Measurements from ENCODE around the gene RNF25. TPM values are rescaled to one million over a fixed set of nuclear protein-coding genes. Genes with fewer than 3 reads are reported as not detected.

The RNF25 gene
- total and polyA plus RNA-seq, 4 donors = 15.5 to 34.4 (median 20.0) TPM

GRCh38 chr2:218626369-218626768 is 45.4 kb downstream of the RNF25 start:
- Histone ChIP-seq H3K9me3 (ENCODE audit: control insufficient read depth in 4 of 4, insufficient read depth in 3 of 4, low read length in 3 of 4) (no peaks in the 10 kb centered on the region), H3K36me3 (ENCODE audit: control insufficient read depth in 4 of 4, insufficient read depth in 4 of 4, low read length in 4 of 4) (peaks cover 0 to 4% (median 0%) of the 10 kb centered on the region in 4 donors), H3K27me3 (ENCODE audit: control insufficient read depth in 3 of 3, insufficient read depth in 3 of 3, low read length in 2 of 3) (no peaks in the 10 kb centered on the region), H3K27ac (ENCODE audit: low read depth in 1 of 2, low read length in 1 of 2) (no peak overlapping the region), H3K9ac (ENCODE audit: insufficient read depth in 1 of 2, low read length in 2 of 2) (no peak overlapping the region), H3K4me3 (no peak overlapping the region), H3K4me1 (ENCODE audit: control insufficient read depth in 5 of 5, insufficient read depth in 5 of 5, low read length in 5 of 5) (peaks cover 0 to 6% (median 0%) of the 10 kb centered on the region in 5 donors)
- WGBS, 2 donors = 88 to 90% methylated on average over 4 of the region's 4 CpGs
- DNase-seq = no peak
- TF ChIP-seq CTCF (IDR thresholded peaks at IDR 0.05; ENCODE audit: control extremely low read depth, extremely low read depth) = no peak
- ATAC-seq (ENCODE audit: insufficient read depth, low FRiP score) = no peak

- H3K9me3 ChIP-seq (ENCODE audit: control insufficient read depth in 4 of 4, insufficient read depth in 3 of 4, low read length in 3 of 4) = no peaks in the 10 kb centered on the region
- 16 to 36% methylated on average over 3 of the region's 3 CpGs for WGBS, 2 donors
- no peak for TF ChIP-seq CTCF (IDR thresholded peaks at IDR 0.05; ENCODE audit: control extremely low read depth, extremely low read depth)
- ATAC-seq (ENCODE audit: insufficient read depth, low FRiP score) (no peak), DNase-seq (no peak)
- no peak overlapping the region for H3K4me3 ChIP-seq
- H3K27ac ChIP-seq (ENCODE audit: low read depth in 1 of 2, low read length in 1 of 2) = no peak overlapping the region
- H3K4me1 ChIP-seq (ENCODE audit: control insufficient read depth in 5 of 5, insufficient read depth in 5 of 5, low read length in 5 of 5) = peaks cover 0 to 6% (median 0%) of the 10 kb centered on the region in 5 donors
- peaks cover 0 to 4% (median 0%) of the 10 kb centered on the region in 4 donors for H3K36me3 ChIP-seq (ENCODE audit: control insufficient read depth in 4 of 4, insufficient read depth in 4 of 4, low read length in 4 of 4)
- H3K9ac ChIP-seq (ENCODE audit: insufficient read depth in 1 of 2, low read length in 2 of 2) = no peak overlapping the region
- H3K27me3 ChIP-seq (ENCODE audit: control insufficient read depth in 3 of 3, insufficient read depth in 3 of 3, low read length in 2 of 3) = no peaks in the 10 kb centered on the region
These were observed 48.5 kb downstream of the RNF25 start for GRCh38 chr2:218623366-218623705.

GRCh38 chr2:218622606-218623365 is 49.0 kb downstream of the RNF25 start:
- no peaks in the 10 kb centered on the region for H3K27me3 ChIP-seq (ENCODE audit: control insufficient read depth in 3 of 3, insufficient read depth in 3 of 3, low read length in 2 of 3)
- no peak overlapping the region for H3K9ac ChIP-seq (ENCODE audit: insufficient read depth in 1 of 2, low read length in 2 of 2)
- H3K36me3 ChIP-seq (ENCODE audit: control insufficient read depth in 4 of 4, insufficient read depth in 4 of 4, low read length in 4 of 4) = peaks cover 0 to 4% (median 0%) of the 10 kb centered on the region in 4 donors
- no peaks in the 10 kb centered on the region for H3K9me3 ChIP-seq (ENCODE audit: control insufficient read depth in 4 of 4, insufficient read depth in 3 of 4, low read length in 3 of 4)
- peak in 1 of 3 donors; percentile 22 for DNase-seq
- H3K27ac ChIP-seq (ENCODE audit: low read depth in 1 of 2, low read length in 1 of 2) = no peak overlapping the region
- H3K4me1 ChIP-seq (ENCODE audit: control insufficient read depth in 5 of 5, insufficient read depth in 5 of 5, low read length in 5 of 5) = peaks cover 0 to 6% (median 0%) of the 10 kb centered on the region in 5 donors
- H3K4me3 ChIP-seq = no peak overlapping the region
- WGBS, 2 donors = 50 to 53% methylated on average over 7 of the region's 7 CpGs
- ATAC-seq (ENCODE audit: insufficient read depth, low FRiP score) = no peak
- no peak for TF ChIP-seq CTCF (IDR thresholded peaks at IDR 0.05; ENCODE audit: control extremely low read depth, extremely low read depth)
